Neural progenitor cell (in vitro differentiated cells): Measurements from ENCODE around the gene LCP1. TPM values are rescaled to one million over a fixed set of nuclear protein-coding genes. Genes with fewer than 3 reads are reported as not detected.

Source experiments
- DNase-seq: peaks from one replicate; pipeline ENCODE4 v3.0.0-alpha.2; 2016; ENCODE audit warnings: low spot score
- H2AFZ ChIP-seq: fragments of 200-600 bp; sonication (generic); replicated peaks from 2 replicates; pipeline ENCODE4 v1.6.1; 2016; ENCODE audit warnings: antibody characterized with exemption
- H3F3A ChIP-seq: fragments of 200-600 bp; sonication (generic); 2 replicates; pipeline ENCODE4 v1.6.1; 2016; ENCODE audit warnings: antibody characterized with exemption, low read depth
- H3K27ac ChIP-seq: fragments of 200-600 bp; sonication (generic); 2 replicates; pipeline ENCODE4 v1.5.1; 2016; ENCODE audit warnings: mild to moderate bottlenecking
- H3K27me3 ChIP-seq: fragments of 200-600 bp; sonication (generic); 2 replicates; pipeline ENCODE4 v1.6.1; 2016; ENCODE audit warnings: mild to moderate bottlenecking, moderate library complexity
- H3K36me3 ChIP-seq: fragments of 200-600 bp; sonication (generic); 2 replicates; pipeline ENCODE4 v1.5.1; 2016
- H3K4me1 ChIP-seq: fragments of 200-600 bp; sonication (generic); 2 replicates; pipeline ENCODE4 v1.6.1; 2016; ENCODE audit warnings: mixed run types
- H3K4me2 ChIP-seq: fragments of 200-600 bp; sonication (generic); 2 replicates; pipeline ENCODE4 v1.6.1; 2016
- H3K4me3 ChIP-seq: fragments of 200-600 bp; sonication (generic); 2 replicates; pipeline ENCODE4 v1.5.1; 2016
- H3K79me2 ChIP-seq: fragments of 200-600 bp; sonication (generic); 2 replicates; pipeline ENCODE4 v1.6.1; 2016; ENCODE audit warnings: low read depth
- H3K9ac ChIP-seq: fragments of 200-600 bp; sonication (generic); 2 replicates; pipeline ENCODE4 v1.6.1; 2016
- H3K9me3 ChIP-seq: fragments of 200-600 bp; sonication (generic); 2 replicates; pipeline ENCODE4 v1.5.1; 2016; ENCODE audit warnings: low read depth
- H4K20me1 ChIP-seq: fragments of 200-600 bp; sonication (generic); 2 replicates; pipeline ENCODE4 v1.6.1; 2016; ENCODE audit warnings: low read depth
- H3K27ac Mint-ChIP-seq: 3 replicates; pipeline ENCODE4 v1.8.0; 2021; ENCODE audit warnings: mixed read lengths
- H3K27me3 Mint-ChIP-seq: 2 replicates; pipeline ENCODE4 v1.8.0; 2022; ENCODE audit warnings: low read depth, mild to moderate bottlenecking, inconsistent platforms, moderate library complexity, mixed read lengths; ENCODE audit not compliant: insufficient read depth
- H3K36me3 Mint-ChIP-seq: 3 replicates; pipeline ENCODE4 v1.8.0; 2021; ENCODE audit warnings: mixed read lengths
- H3K4me1 Mint-ChIP-seq: 3 replicates; pipeline ENCODE4 v1.8.0; 2021; ENCODE audit warnings: mixed read lengths
- H3K4me3 Mint-ChIP-seq: 3 replicates; pipeline ENCODE4 v1.8.0; 2021; ENCODE audit warnings: mild to moderate bottlenecking, moderate library complexity, mixed read lengths
- H3K9me3 Mint-ChIP-seq: 3 replicates; pipeline ENCODE4 v1.8.0; 2020; ENCODE audit warnings: mixed read lengths
- EZH2 ChIP-seq: fragments of 200-600 bp; sonication (generic); IDR thresholded peaks from 2 replicates; pipeline ENCODE4 v1.6.1; 2017; ENCODE audit warnings: antibody characterized with exemption, mild to moderate bottlenecking, moderate library complexity
- EZH2phosphoT487 ChIP-seq: fragments of 200-600 bp; sonication (generic); IDR thresholded peaks from 2 replicates; pipeline ENCODE4 v1.6.1; 2017; ENCODE audit warnings: antibody characterized with exemption
- total RNA-seq: library from RNA; depleted of rRNA; stranded (reverse); fragments of >200 nt; gene quantifications from 2 replicates; pipeline ENCODE4 v1.2.3, GENCODE V29; 2015; ENCODE audit warnings: low replicate concordance
- TF ChIP-seq, protein P1 (sequence below): fragments of 200-600 bp; sonication (generic); IDR thresholded peaks from 2 replicates; pipeline ENCODE4 v1.5.1; 2017; ENCODE audit warnings: antibody characterized with exemption, mild to moderate bottlenecking

The LCP1 gene
- total RNA-seq, 1 donor from 2014 or later, result 2.2 TPM

DNA sequence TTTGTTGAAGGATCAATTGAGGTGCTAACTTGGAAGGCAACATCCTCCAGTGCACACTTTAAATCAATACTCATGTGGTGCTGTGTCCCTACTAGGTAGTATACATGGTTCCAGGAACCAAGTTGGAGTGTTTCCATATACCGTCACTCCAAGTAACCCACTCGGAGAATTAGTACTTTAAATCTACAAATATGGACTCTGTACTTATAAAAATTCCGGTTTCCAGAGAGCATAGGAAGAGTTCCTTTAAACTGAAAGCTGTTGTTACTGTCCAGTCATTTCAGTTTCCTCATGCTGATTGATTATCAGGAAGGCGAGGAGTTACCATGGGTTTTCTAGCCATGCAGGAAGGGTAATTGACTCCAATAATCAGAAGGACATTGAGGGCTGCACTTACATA, 84.3 kb downstream of the LCP1 start:
- no peak for TF ChIP-seq EZH2
- TF ChIP-seq EZH2phosphoT487, result no peak
- TF ChIP-seq, protein P1, sequence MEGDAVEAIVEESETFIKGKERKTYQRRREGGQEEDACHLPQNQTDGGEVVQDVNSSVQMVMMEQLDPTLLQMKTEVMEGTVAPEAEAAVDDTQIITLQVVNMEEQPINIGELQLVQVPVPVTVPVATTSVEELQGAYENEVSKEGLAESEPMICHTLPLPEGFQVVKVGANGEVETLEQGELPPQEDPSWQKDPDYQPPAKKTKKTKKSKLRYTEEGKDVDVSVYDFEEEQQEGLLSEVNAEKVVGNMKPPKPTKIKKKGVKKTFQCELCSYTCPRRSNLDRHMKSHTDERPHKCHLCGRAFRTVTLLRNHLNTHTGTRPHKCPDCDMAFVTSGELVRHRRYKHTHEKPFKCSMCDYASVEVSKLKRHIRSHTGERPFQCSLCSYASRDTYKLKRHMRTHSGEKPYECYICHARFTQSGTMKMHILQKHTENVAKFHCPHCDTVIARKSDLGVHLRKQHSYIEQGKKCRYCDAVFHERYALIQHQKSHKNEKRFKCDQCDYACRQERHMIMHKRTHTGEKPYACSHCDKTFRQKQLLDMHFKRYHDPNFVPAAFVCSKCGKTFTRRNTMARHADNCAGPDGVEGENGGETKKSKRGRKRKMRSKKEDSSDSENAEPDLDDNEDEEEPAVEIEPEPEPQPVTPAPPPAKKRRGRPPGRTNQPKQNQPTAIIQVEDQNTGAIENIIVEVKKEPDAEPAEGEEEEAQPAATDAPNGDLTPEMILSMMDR, result no peak
- H3K4me3 Mint-ChIP-seq, result no peak overlapping the region
- no peaks in the 10 kb centered on the region for H4K20me1 ChIP-seq
- no peaks in the 10 kb centered on the region for H3F3A ChIP-seq
- no peak overlapping the region for H3K4me2 ChIP-seq
- H3K27ac ChIP-seq, result no peak overlapping the region
- no peak overlapping the region for H3K27ac Mint-ChIP-seq
- H3K27me3 Mint-ChIP-seq, result no peaks in the 10 kb centered on the region
- H2AFZ ChIP-seq, result no peak overlapping the region
- H3K36me3 ChIP-seq, result no peaks in the 10 kb centered on the region
- no peaks in the 10 kb centered on the region for H3K36me3 Mint-ChIP-seq
- H3K4me1 ChIP-seq, result no peaks in the 10 kb centered on the region
- H3K79me2 ChIP-seq, result no peaks in the 10 kb centered on the region
- no peaks in the 10 kb centered on the region for H3K27me3 ChIP-seq
- DNase-seq, result no peak
- no peak overlapping the region for H3K4me3 ChIP-seq
- no peaks in the 10 kb centered on the region for H3K9me3 ChIP-seq
- H3K9ac ChIP-seq, result no peak overlapping the region
- peaks cover 10% of the 10 kb centered on the region for H3K4me1 Mint-ChIP-seq
- H3K9me3 Mint-ChIP-seq, result no peaks in the 10 kb centered on the region

DNA sequence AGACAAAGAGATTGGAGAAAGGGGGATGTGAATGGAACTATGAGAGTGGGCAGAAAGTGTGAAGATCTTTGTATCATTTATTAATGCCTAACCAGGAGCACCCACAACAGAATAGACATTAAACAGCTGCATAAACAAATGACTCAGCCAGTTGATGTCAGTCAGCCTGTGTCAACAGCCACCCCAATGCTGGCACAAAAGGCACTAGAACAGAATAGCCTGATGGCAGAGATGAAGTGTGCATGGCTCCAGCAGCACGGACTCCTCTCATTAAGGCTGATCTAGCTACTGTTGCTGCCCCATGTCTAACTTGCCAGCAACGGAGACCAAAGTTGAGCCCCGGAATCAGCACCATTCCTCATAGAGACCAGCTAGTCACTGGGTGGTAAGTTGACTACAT, 85.0 kb downstream of the LCP1 start:
- no peaks in the 10 kb centered on the region for H3K9me3 ChIP-seq
- TF ChIP-seq EZH2phosphoT487 (no peak), EZH2 (no peak)
- TF ChIP-seq, protein P1, result no peak
- Mint-ChIP-seq H3K4me1 (peaks cover 7% of the 10 kb centered on the region), H3K27me3 (no peaks in the 10 kb centered on the region), H3K27ac (no peak overlapping the region), H3K4me3 (no peak overlapping the region), H3K36me3 (no peaks in the 10 kb centered on the region), H3K9me3 (no peaks in the 10 kb centered on the region)
- DNase-seq, result no peak
- no peaks in the 10 kb centered on the region for H3K36me3 ChIP-seq
- H3K9ac ChIP-seq, result no peak overlapping the region
- no peaks in the 10 kb centered on the region for H3F3A ChIP-seq
- H3K4me3 ChIP-seq, result no peak overlapping the region
- no peaks in the 10 kb centered on the region for H3K4me1 ChIP-seq
- no peak overlapping the region for H3K27ac ChIP-seq
- no peaks in the 10 kb centered on the region for H4K20me1 ChIP-seq
- no peak overlapping the region for H2AFZ ChIP-seq
- H3K4me2 ChIP-seq, result no peak overlapping the region
- H3K79me2 ChIP-seq, result no peaks in the 10 kb centered on the region
- no peaks in the 10 kb centered on the region for H3K27me3 ChIP-seq

DNA sequence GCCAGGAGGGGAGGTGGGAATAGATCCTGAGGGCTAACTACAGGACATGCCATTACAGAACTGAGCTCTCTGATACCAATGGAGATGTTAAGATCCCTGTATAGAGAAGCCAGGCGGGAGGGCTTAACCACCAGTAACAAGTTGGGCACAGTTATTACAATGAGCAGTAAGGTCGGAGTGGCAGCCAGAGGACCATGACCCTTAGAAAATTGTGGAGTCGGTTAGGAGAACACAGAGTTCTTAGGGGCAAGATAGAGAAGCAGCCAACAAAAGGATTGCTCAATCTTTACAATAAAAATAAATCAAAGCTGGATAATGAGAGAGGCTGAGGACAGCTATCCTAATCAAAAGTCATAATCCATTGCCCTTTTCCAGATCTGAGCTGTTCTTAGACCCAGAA, 87.5 kb downstream of the LCP1 start:
- TF ChIP-seq EZH2, result no peak
- TF ChIP-seq, protein P1, result no peak
- no peak for TF ChIP-seq EZH2phosphoT487
- H3K4me3 ChIP-seq, result no peak overlapping the region
- H3K4me1 Mint-ChIP-seq, result no peaks in the 10 kb centered on the region
- H3K36me3 ChIP-seq, result no peaks in the 10 kb centered on the region
- H3K4me2 ChIP-seq, result no peak overlapping the region
- no peak overlapping the region for H2AFZ ChIP-seq
- no peaks in the 10 kb centered on the region for H3F3A ChIP-seq
- H3K79me2 ChIP-seq, result no peaks in the 10 kb centered on the region
- H3K9me3 Mint-ChIP-seq, result no peaks in the 10 kb centered on the region
- no peak overlapping the region for H3K4me3 Mint-ChIP-seq
- no peak overlapping the region for H3K27ac ChIP-seq
- DNase-seq, result no peak
- H3K9me3 ChIP-seq, result no peaks in the 10 kb centered on the region
- no peak overlapping the region for H3K27ac Mint-ChIP-seq
- no peaks in the 10 kb centered on the region for H3K27me3 Mint-ChIP-seq
- no peak overlapping the region for H3K9ac ChIP-seq
- H4K20me1 ChIP-seq, result no peaks in the 10 kb centered on the region
- H3K36me3 Mint-ChIP-seq, result no peaks in the 10 kb centered on the region
- H3K27me3 ChIP-seq, result no peaks in the 10 kb centered on the region
- H3K4me1 ChIP-seq, result no peaks in the 10 kb centered on the region
